ENCODE measurements around the gene GDAP1L1.

Gene GDAP1L1

GRCh38 chr20:44247131-44247571, at the start of gene GDAP1L1:
Gene GDAP1L1, plus strand, starts transcription at chr20:44247308. Its CDS starts 27 bp downstream, at chr20:44247335.
- Histone ChIP-seq H3K9me3 (ENCODE audit: control insufficient read depth in 2 of 2, low read length in 2 of 2) (no peaks in the 10 kb centered on the region), H3K4me3 (ENCODE audit: low read length in 2 of 2) (no peak within 1 kb of the TSS), H3K27ac (ENCODE audit: low read depth in 2 of 2, low read length in 2 of 2) (no peak within 1 kb of the TSS), H3K4me1 (ENCODE audit: control insufficient read depth in 2 of 2, insufficient read depth in 2 of 2, low read length in 2 of 2) (no peaks in the 10 kb centered on the region), H3K36me3 (ENCODE audit: control insufficient read depth in 2 of 2, insufficient read depth in 2 of 2, low read length in 2 of 2) (no peaks in the 10 kb centered on the region), H3K27me3 (ENCODE audit: control insufficient read depth in 2 of 2, insufficient read depth in 2 of 2, low read length in 2 of 2) (no peaks in the 10 kb centered on the region), H3K9ac (ENCODE audit: low read depth in 1 of 2, low read length in 2 of 2) (no peak within 1 kb of the TSS)

- H3K9ac ChIP-seq (ENCODE audit: low read depth in 1 of 2, low read length in 2 of 2) = no peak overlapping the region
- H3K4me3 ChIP-seq (ENCODE audit: low read length in 2 of 2) = no peak overlapping the region
- no peaks in the 10 kb centered on the region for H3K4me1 ChIP-seq (ENCODE audit: control insufficient read depth in 2 of 2, insufficient read depth in 2 of 2, low read length in 2 of 2)
- no peaks in the 10 kb centered on the region for H3K9me3 ChIP-seq (ENCODE audit: control insufficient read depth in 2 of 2, low read length in 2 of 2)
- H3K36me3 ChIP-seq (ENCODE audit: control insufficient read depth in 2 of 2, insufficient read depth in 2 of 2, low read length in 2 of 2) = peaks cover 51 to 58% of the 10 kb centered on the region in 2 donors
- no peaks in the 10 kb centered on the region for H3K27me3 ChIP-seq (ENCODE audit: control insufficient read depth in 2 of 2, insufficient read depth in 2 of 2, low read length in 2 of 2)
- H3K27ac ChIP-seq (ENCODE audit: low read depth in 2 of 2, low read length in 2 of 2) = no peak overlapping the region
Measured at GRCh38 chr20:44198872-44199271, 48.2 kb upstream of the GDAP1L1 start.

DNA sequence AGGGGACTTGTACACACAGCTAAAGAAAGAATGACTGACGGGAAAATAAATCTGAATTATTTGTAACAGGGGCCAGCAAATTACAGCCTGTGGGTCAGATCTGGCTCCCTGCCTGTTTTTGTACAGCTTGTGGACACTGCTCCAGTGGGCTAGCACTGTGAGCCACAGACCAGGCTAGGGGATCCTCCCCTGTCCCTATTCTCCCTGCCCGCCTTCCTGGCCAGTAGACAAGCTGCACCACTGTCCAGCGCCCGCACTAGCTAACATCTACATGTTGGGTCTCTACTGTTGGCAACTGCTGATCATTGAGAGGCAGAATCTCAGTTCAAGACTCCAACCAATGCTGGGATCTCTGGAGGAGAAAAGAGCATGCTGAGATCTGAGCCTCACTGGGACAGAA, 47.2 kb upstream of the GDAP1L1 start:
- Histone ChIP-seq H3K4me3 (ENCODE audit: low read length in 2 of 2) (no peak overlapping the region), H3K9me3 (ENCODE audit: control insufficient read depth in 2 of 2, low read length in 2 of 2) (no peaks in the 10 kb centered on the region), H3K9ac (ENCODE audit: low read depth in 1 of 2, low read length in 2 of 2) (no peak overlapping the region), H3K4me1 (ENCODE audit: control insufficient read depth in 2 of 2, insufficient read depth in 2 of 2, low read length in 2 of 2) (peaks cover 0 to 3% of the 10 kb centered on the region in 2 donors), H3K36me3 (ENCODE audit: control insufficient read depth in 2 of 2, insufficient read depth in 2 of 2, low read length in 2 of 2) (peaks cover 57 to 63% of the 10 kb centered on the region in 2 donors), H3K27me3 (ENCODE audit: control insufficient read depth in 2 of 2, insufficient read depth in 2 of 2, low read length in 2 of 2) (no peaks in the 10 kb centered on the region), H3K27ac (ENCODE audit: low read depth in 2 of 2, low read length in 2 of 2) (no peak overlapping the region)

DNA sequence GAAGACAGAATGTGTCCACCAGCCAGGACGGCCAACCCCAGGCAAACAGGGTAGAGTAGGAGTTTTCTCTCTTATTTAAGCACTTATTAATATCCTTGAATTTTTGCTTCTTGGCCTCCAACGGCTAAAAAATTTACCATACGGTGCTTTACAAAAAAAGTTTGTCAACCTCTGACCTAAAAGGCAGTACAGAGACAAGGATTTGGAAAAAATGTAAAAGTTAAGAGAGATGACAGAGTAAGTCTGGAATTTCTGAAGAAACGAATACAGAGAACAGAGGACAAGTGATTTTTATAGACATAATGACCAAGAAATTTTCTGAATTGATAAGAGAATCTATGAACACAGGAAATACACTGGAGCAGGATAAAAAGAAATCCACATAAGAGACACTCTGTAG, 46.7 kb upstream of the GDAP1L1 start:
- Histone ChIP-seq H3K9me3 (ENCODE audit: control insufficient read depth in 2 of 2, low read length in 2 of 2) (no peaks in the 10 kb centered on the region), H3K4me1 (ENCODE audit: control insufficient read depth in 2 of 2, insufficient read depth in 2 of 2, low read length in 2 of 2) (peaks cover 0 to 3% of the 10 kb centered on the region in 2 donors), H3K9ac (ENCODE audit: low read depth in 1 of 2, low read length in 2 of 2) (no peak overlapping the region), H3K27ac (ENCODE audit: low read depth in 2 of 2, low read length in 2 of 2) (no peak overlapping the region), H3K36me3 (ENCODE audit: control insufficient read depth in 2 of 2, insufficient read depth in 2 of 2, low read length in 2 of 2) (peaks cover 59 to 63% of the 10 kb centered on the region in 2 donors), H3K4me3 (ENCODE audit: low read length in 2 of 2) (no peak overlapping the region), H3K27me3 (ENCODE audit: control insufficient read depth in 2 of 2, insufficient read depth in 2 of 2, low read length in 2 of 2) (no peaks in the 10 kb centered on the region)

DNA sequence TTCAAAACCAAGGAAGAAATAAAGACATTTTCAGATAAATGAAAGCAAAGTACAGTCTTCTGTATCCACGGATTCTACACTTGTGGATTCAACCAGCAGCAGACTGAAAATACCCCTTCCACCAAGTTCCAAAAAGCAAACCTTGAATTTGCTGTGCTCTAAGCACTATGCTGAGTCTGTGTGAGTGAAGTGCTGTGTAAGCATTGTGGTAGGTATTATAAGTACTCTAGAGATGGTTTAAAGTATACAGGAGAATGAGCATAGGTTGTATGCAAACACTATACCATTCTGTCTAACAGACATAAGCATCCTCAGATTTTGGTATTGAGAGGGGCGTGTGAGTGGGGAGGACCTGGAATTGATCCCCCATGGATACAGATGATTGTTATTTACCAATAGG, 46.1 kb upstream of the GDAP1L1 start:
- Histone ChIP-seq H3K4me1 (ENCODE audit: control insufficient read depth in 2 of 2, insufficient read depth in 2 of 2, low read length in 2 of 2) (peaks cover 0 to 3% of the 10 kb centered on the region in 2 donors), H3K27ac (ENCODE audit: low read depth in 2 of 2, low read length in 2 of 2) (no peak overlapping the region), H3K36me3 (ENCODE audit: control insufficient read depth in 2 of 2, insufficient read depth in 2 of 2, low read length in 2 of 2) (peaks cover 63% of the 10 kb centered on the region in 2 donors), H3K9ac (ENCODE audit: low read depth in 1 of 2, low read length in 2 of 2) (no peak overlapping the region), H3K27me3 (ENCODE audit: control insufficient read depth in 2 of 2, insufficient read depth in 2 of 2, low read length in 2 of 2) (no peaks in the 10 kb centered on the region), H3K9me3 (ENCODE audit: control insufficient read depth in 2 of 2, low read length in 2 of 2) (no peaks in the 10 kb centered on the region), H3K4me3 (ENCODE audit: low read length in 2 of 2) (no peak overlapping the region)

GRCh38 chr20:44203161-44203560, 43.9 kb upstream of the GDAP1L1 start:
- Histone ChIP-seq H3K9me3 (ENCODE audit: control insufficient read depth in 2 of 2, low read length in 2 of 2) (no peaks in the 10 kb centered on the region), H3K4me3 (ENCODE audit: low read length in 2 of 2) (no peak overlapping the region), H3K9ac (ENCODE audit: low read depth in 1 of 2, low read length in 2 of 2) (no peak overlapping the region), H3K4me1 (ENCODE audit: control insufficient read depth in 2 of 2, insufficient read depth in 2 of 2, low read length in 2 of 2) (peaks cover 3 to 4% of the 10 kb centered on the region in 2 donors), H3K27me3 (ENCODE audit: control insufficient read depth in 2 of 2, insufficient read depth in 2 of 2, low read length in 2 of 2) (no peaks in the 10 kb centered on the region), H3K36me3 (ENCODE audit: control insufficient read depth in 2 of 2, insufficient read depth in 2 of 2, low read length in 2 of 2) (peaks cover 50 to 51% of the 10 kb centered on the region in 2 donors), H3K27ac (ENCODE audit: low read depth in 2 of 2, low read length in 2 of 2) (no peak overlapping the region)

DNA sequence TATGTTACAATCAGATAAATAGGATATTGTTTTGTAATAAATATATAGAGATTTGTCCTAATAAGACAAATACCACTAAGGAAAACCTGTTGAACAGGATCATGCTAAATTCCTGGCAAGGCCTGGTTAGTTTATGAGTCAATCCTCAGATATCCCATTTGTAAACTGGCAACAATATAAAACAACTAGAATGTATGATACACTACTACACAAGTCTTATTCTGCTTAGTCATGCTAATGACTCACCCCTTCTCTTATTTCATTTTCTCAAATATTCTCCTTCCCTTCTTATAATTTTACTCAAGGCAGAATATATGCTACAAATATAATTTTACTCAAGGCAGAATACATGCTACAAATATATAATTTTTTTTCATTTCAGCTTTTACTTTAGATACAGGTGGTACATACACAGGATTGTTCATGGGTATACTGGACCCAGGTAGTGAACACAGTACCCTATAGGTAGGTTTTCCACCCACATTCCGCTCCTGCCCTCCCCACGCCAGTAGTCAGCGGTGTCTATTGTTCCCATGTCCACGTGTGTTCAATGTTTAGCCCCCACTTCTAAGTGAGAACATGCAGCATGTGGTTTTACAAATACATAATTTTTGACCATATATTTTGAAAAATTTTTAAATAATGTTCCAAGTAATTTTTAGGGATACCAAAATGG, 42.8 kb upstream of the GDAP1L1 start:
- H3K4me3 ChIP-seq (ENCODE audit: low read length in 2 of 2) = no peak overlapping the region
- H3K9ac ChIP-seq (ENCODE audit: low read depth in 1 of 2, low read length in 2 of 2) = no peak overlapping the region
- H3K9me3 ChIP-seq (ENCODE audit: control insufficient read depth in 2 of 2, low read length in 2 of 2) = no peaks in the 10 kb centered on the region
- peaks cover 11 to 12% of the 10 kb centered on the region in 2 donors for H3K4me1 ChIP-seq (ENCODE audit: control insufficient read depth in 2 of 2, insufficient read depth in 2 of 2, low read length in 2 of 2)
- no peak overlapping the region for H3K27ac ChIP-seq (ENCODE audit: low read depth in 2 of 2, low read length in 2 of 2)
- H3K36me3 ChIP-seq (ENCODE audit: control insufficient read depth in 2 of 2, insufficient read depth in 2 of 2, low read length in 2 of 2) = peaks cover 43% of the 10 kb centered on the region in 2 donors
- no peaks in the 10 kb centered on the region for H3K27me3 ChIP-seq (ENCODE audit: control insufficient read depth in 2 of 2, insufficient read depth in 2 of 2, low read length in 2 of 2)

- Histone ChIP-seq H3K4me1 (ENCODE audit: control insufficient read depth in 2 of 2, insufficient read depth in 2 of 2, low read length in 2 of 2) (peaks cover 11 to 17% of the 10 kb centered on the region in 2 donors), H3K9ac (ENCODE audit: low read depth in 1 of 2, low read length in 2 of 2) (no peak overlapping the region), H3K9me3 (ENCODE audit: control insufficient read depth in 2 of 2, low read length in 2 of 2) (no peaks in the 10 kb centered on the region), H3K4me3 (ENCODE audit: low read length in 2 of 2) (no peak overlapping the region), H3K36me3 (ENCODE audit: control insufficient read depth in 2 of 2, insufficient read depth in 2 of 2, low read length in 2 of 2) (peaks cover 38% of the 10 kb centered on the region in 2 donors), H3K27ac (ENCODE audit: low read depth in 2 of 2, low read length in 2 of 2) (no peak overlapping the region), H3K27me3 (ENCODE audit: control insufficient read depth in 2 of 2, insufficient read depth in 2 of 2, low read length in 2 of 2) (no peaks in the 10 kb centered on the region)
Measured at GRCh38 chr20:44204832-44205215, 42.3 kb upstream of the GDAP1L1 start.

GRCh38 chr20:44206132-44206531, 41.0 kb upstream of the GDAP1L1 start:
- no peak overlapping the region for H3K27ac ChIP-seq (ENCODE audit: low read depth in 2 of 2, low read length in 2 of 2)

DNA sequence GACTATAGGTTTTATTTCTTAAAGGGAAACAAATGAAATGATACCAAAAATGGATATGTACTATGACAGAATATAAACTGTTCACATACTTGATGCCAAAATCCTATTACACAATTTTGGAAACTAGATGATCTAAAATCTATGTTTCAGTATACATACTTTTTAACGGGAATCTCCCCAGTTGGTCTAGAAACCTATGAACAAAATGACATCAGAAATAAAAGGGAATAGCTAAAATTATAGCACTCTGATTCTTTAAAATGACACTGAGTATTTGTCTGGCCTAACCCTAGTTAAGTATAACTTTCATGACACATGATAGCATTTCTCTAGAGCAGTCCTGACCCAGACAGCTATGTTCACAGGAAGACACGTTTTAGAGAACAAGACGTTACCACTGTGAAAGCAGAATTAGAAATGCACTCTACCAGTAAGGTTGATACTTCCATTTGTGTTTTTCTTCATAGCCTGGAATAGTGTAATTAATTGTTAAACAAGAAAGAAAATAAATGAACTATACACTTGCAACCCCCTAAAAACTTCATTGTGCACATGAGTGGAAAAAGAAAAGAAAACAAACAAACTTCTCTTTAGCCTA, 39.9 kb upstream of the GDAP1L1 start:
- no peaks in the 10 kb centered on the region for H3K9me3 ChIP-seq (ENCODE audit: control insufficient read depth in 2 of 2, low read length in 2 of 2)
- H3K27ac ChIP-seq (ENCODE audit: low read depth in 2 of 2, low read length in 2 of 2) = no peak overlapping the region
- H3K9ac ChIP-seq (ENCODE audit: low read depth in 1 of 2, low read length in 2 of 2) = no peak overlapping the region
- no peaks in the 10 kb centered on the region for H3K27me3 ChIP-seq (ENCODE audit: control insufficient read depth in 2 of 2, insufficient read depth in 2 of 2, low read length in 2 of 2)
- H3K4me3 ChIP-seq (ENCODE audit: low read length in 2 of 2) = no peak overlapping the region
- peaks cover 19 to 29% of the 10 kb centered on the region in 2 donors for H3K4me1 ChIP-seq (ENCODE audit: control insufficient read depth in 2 of 2, insufficient read depth in 2 of 2, low read length in 2 of 2)
- peaks cover 16 to 19% of the 10 kb centered on the region in 2 donors for H3K36me3 ChIP-seq (ENCODE audit: control insufficient read depth in 2 of 2, insufficient read depth in 2 of 2, low read length in 2 of 2)

More at GRCh38 chr20:44206132-44206531, 41.0 kb upstream of the GDAP1L1 start:
- Histone ChIP-seq H3K4me1 (ENCODE audit: control insufficient read depth in 2 of 2, insufficient read depth in 2 of 2, low read length in 2 of 2) (peaks cover 11 to 19% of the 10 kb centered on the region in 2 donors), H3K9ac (ENCODE audit: low read depth in 1 of 2, low read length in 2 of 2) (no peak overlapping the region), H3K27me3 (ENCODE audit: control insufficient read depth in 2 of 2, insufficient read depth in 2 of 2, low read length in 2 of 2) (no peaks in the 10 kb centered on the region), H3K9me3 (ENCODE audit: control insufficient read depth in 2 of 2, low read length in 2 of 2) (no peaks in the 10 kb centered on the region), H3K36me3 (ENCODE audit: control insufficient read depth in 2 of 2, insufficient read depth in 2 of 2, low read length in 2 of 2) (peaks cover 25 to 27% of the 10 kb centered on the region in 2 donors), H3K4me3 (ENCODE audit: low read length in 2 of 2) (no peak overlapping the region)

Data from mucosa of rectum (tissue), 2 donors.